GM19035 (cell line): ENCODE results near the gene PLA2G4E.
A peak's percentile ranks its signal among the peaks of the same experiment; 100 is the strongest.

Experiments used
- ATAC-seq: cut with Tn5 transposase; IDR thresholded peaks from one replicate; pipeline ENCODE4 v1.9.1; 2021; ENCODE audit not compliant: unreplicated experiment

PLA2G4E gene

DNA sequence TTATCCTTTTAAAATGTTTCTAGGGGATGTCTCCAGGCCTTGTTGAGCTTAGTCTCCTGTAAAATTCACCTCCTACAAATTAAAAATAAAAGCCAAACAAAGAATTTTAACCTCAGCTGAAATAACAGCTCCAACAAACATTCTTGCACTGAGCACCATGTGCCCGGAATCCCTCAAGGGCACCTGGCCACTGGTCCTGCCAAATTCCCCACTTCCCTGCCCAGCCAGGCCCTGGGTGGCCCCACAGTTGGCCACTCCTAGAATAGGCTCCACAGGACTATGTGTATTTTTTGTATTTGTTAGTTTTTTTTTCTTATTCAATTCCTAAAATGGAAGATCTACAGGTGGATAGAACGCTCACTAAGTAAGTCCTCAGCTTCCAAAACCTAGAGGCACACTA lies 33.1 kb upstream of the PLA2G4E start:
- ATAC-seq, result no peak

DNA sequence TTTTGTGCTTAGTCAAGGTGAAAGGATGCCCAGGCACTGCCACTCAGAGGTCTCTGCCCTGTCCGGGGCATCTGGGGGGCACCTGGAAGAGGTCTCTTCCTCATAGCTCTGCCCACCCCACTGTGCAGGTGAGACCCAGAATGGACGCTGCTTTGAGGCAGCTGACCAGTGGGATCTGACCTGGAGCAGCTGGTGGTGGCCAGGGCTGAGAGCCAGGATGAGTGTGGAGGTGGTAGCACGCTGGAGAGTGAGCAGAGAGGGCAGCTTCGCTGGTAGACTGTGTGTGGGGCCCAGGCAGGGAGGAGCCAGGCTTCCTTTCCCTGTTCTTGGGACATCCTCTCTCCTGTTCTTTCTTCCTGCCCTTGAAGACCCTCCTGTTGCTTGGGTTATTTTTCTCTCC lies 32.2 kb upstream of the PLA2G4E start:
- ATAC-seq, result no peak

GRCh38 chr15:42050484-42051255 lies 29.8 kb upstream of the PLA2G4E start:
- no peak for ATAC-seq

DNA sequence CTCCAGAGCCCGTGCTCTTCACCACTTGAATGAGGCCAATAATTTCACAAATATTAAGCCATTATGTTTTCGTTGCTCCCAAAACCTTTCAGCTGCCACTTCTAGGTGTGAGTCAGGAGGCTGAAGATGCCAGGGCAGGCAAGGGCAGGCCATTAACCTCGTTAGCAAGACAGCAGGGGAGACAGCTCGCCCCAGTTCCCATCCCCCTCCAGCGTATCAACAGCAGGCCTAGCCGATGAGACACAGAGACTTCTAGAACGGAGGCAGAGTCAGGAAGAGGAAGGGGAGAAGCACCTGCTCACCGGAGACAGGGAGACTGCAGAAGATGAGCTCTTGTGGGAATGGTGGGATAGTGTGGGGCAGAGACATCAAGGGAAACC lies 28.0 kb upstream of the PLA2G4E start:
- no peak for ATAC-seq

DNA sequence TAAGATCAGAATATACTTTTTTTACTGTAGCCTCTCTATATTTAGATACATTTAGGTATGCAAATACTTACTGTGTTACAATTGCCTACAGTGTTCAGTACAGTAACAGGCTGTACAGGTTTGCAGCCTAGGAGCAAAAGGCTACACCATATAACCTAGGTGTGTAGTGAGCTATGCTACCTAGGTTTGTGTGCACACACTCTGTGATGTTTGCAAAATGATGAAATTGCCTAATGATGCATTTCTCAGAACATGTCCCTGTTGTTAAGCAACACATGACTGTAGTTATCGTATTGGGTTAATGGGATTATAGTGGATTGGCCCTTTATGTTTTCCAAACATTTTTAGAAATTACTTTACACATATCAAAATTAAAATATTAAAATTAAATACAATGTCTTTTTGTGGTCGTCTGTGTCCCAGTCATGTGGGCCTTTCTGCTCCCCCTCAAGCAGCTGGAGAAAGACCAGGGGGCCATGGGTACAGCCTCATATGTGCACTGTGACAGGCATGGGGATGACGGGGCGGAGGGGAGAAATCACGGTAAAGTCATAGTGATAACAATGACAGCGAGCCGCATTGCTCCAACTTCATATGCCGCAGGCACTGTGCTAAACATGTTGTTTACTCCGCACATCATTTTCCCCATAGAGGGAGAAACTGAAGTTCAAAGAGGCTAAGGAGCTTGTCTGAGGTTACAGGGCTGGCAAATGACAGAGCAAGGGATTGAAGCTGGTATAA lies 27.4 kb upstream of the PLA2G4E start:
- no peak for ATAC-seq

- ATAC-seq, result no peak
These were observed 25.8 kb upstream of the PLA2G4E start for GRCh38 chr15:42046597-42046996.

DNA sequence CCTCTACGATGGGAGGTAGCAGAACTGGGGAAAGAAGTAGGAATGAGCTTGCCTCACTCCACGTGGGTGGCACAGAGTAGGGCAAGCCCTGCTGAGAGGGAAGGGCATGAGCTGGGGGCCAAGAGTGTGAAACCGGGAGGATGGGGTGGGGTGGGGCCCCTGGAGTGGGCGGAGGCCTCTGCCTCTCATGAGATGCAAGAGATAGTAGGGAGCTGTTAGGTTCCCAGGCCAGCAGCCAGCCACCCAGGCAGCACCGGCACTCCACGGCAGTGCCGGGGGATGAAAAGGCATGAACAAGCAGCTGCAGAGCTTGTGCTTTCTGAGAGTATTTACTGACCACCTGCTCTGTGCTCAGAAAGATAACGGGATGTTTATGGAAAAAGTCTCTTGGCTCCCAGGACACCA lies 24.4 kb upstream of the PLA2G4E start:
- ATAC-seq, result no peak

DNA sequence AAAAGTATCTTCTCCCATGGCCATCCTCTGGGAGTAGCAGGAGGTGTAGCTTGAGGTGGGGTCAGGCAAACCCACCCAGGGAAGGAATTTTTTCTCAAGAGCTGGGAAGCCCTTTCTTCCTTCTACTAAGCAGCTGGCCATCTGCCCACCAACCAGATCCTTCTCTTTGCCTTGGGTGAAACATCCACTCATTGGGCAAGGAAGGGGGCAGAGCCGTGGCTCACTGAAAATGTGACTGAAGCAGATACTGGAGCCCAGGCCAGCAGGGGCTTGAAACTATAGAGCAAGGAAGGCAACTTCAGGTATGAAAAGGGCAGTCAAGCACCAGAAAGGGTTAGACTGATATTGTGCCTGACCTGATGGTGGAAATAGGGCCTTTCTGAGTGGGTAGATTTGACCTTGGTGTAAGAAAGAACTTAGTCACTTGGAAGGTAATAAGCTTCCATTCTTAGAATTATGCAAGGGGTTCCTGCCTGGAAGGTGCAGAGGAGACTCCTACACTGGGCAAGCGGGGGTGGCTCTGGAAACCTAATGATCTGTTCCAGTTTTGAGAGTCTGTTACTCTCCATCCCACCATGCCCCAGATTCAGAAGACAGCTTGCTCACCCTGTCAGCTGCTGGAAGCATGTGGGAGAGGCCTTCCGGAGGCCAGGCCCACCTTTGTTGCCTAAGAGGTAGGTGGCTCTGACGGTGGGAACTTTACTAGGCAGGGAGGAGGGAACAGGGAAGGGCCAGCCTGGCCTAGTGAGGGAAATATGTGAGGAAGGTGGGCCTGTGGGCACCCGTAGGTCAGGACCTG lies 22.0 kb upstream of the PLA2G4E start:
- no peak for ATAC-seq

GRCh38 chr15:42038401-42038800 lies 17.6 kb upstream of the PLA2G4E start:
- ATAC-seq, result no peak

DNA sequence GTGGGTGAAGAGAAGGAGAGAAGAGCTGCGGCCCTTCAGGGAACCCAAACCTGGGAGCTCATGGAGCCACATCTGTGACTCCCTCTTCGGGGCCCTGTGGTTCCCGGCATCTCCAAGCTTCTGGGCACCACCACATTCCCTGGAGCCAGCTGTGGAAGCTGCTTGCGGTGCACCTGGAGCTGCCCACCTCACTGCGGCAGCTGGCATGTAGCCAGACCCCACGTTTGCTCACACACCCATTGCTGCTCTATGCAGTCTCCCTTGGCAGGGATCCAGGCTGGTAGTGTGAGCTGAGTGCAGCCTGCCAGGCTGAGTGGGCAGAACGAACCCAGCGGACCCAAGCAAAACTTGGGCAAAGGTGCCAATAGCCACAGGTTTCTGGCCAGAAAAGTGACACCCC lies 16.8 kb upstream of the PLA2G4E start:
- no peak for ATAC-seq

DNA sequence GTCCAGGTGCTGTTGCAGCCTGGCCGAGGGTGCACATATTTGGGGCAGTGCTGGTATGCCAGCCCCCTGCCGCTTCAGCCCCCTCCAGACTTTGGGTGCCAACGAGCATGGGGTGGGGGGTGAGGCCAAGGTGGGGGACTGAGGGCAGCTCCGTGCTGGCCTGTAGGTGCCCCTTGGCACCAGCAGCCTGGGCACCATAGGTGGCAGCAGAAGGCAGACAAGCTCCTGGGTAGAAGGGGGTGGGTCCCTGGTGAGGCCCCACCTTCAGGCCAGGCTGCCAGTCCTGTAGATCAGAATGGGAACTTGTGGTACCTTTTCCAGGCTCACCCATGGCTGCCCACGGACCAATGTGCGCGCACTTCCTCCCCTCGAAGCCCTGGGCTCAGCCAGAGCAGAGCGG lies 16.1 kb upstream of the PLA2G4E start:
- no peak for ATAC-seq

DNA sequence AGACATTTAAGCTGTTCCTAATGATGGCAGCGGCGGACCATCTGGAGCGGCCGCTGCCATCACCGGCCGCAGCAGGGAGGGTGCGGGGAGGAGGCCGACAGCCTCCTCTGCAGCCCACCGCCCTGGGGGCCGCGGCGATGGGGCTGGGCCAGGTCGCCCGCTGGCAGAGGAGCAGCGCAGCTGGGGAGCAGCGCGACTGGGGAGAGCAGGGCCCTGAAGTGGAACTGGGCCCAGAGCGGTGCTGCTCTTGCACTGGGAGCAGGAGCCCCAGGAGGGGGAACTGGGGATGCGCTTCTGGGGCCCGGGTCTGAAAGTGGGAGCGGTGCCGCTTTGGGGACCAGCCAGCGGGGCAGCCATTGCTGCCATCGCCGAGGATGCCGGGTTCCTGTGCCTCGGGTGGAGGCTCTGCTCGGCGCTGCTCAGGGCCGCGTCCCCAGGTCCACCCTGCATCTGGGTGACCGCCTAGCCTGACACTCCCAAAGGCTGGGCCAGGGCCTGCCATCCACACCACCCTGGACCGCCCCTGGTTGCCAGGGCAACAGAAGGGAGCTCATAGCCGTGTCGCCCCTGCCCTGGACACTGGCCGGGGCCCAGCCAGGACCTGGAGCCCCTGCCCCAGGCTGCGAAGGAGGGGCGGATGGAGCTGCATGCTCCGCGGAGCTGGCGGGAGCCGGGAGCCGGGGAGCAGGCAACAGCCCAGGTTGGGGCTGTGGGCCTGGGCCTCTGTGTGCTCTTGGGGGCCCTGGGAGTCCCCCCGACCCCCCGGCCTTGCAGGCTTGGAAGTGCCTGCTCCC lies 15.5 kb upstream of the PLA2G4E start:
- no peak for ATAC-seq

DNA sequence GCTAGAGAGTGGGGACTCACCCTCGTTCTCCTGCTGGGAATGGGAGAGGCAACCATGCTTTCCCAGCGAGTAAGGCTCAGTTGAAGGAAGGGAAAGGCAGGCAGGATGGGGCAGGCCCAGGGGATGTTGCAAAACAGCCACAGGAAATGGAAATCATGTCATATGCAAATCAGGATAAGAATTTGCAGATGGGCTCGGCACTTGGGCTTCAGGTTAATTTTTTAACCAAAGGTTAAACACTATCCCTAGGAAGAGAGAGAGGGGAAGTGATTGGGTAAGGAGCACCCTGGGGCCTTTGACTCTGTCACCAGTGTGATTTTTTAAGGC lies 14.6 kb upstream of the PLA2G4E start:
- peak; percentile 64 for ATAC-seq

DNA sequence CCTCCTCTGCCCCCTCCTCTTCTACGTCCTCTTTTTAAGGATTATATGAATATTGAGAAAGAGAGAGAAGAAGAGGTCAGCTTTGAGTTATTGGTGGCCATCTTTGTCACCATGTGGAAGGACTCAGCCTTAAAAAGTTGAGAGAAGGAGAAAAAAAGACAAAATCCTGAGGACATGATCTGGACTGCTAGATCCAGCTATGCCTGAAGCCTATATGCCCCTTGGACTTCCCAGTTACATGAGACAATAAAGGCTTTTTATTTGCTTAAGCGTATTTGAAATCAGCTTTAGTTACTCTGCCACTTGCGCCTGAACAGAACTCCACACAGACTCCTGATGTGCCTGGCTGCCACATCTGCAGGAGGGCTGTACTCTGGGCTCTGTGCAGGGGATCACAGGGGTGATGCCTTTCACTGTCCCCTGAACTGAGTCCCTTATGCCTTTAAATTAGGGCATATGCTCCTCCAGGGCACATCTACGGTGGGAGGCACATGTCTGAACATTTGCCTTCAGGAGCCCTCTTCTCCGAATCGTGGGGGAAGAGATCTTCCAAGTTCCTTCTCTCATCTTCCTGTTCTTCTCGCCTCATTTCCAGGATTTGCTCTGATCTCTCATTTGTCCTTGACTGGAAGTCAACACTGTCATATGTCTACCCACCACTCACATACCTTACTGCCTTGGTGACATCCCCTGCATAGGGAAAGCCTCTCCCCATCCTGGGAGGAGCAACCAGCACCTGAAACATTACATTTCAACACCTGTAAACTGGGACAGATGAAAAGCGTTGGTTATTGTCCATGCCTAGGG lies 14.0 kb upstream of the PLA2G4E start:
- ATAC-seq, result no peak

DNA sequence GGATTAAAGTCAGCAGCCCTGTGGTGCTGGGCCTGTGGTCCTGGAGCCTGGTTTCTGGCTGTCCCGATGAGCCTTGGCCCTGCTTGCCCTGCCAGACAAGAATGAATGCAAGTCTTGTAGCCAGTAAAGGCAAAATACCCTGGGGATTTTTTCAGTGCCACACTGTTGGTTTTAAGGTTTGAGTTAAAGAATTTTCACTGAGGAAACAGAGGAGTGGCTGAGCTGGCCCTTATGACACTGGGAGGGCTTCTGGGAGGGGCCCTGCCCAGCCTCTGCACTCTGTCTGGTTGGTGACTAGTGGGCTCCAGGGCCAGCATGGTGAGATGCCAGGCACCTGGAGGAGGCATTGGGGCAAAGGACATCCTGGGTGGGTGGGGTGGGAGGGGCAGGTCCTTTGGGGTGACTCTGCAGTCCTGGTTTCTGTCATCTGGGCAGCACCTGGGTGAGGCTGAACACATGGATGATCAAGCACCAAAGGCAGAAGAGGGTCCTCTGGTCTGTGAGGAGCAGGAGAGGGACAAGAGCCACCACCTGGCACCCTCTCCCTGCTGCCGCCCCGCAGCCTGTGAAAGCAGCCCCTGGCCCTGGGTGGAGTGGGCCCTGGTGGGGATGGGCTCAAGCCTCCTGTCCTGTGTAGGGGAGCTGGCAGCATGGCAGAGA lies 12.5 kb upstream of the PLA2G4E start:
- ATAC-seq, result no peak

GRCh38 chr15:42032376-42033213 lies 11.8 kb upstream of the PLA2G4E start:
- no peak for ATAC-seq

DNA sequence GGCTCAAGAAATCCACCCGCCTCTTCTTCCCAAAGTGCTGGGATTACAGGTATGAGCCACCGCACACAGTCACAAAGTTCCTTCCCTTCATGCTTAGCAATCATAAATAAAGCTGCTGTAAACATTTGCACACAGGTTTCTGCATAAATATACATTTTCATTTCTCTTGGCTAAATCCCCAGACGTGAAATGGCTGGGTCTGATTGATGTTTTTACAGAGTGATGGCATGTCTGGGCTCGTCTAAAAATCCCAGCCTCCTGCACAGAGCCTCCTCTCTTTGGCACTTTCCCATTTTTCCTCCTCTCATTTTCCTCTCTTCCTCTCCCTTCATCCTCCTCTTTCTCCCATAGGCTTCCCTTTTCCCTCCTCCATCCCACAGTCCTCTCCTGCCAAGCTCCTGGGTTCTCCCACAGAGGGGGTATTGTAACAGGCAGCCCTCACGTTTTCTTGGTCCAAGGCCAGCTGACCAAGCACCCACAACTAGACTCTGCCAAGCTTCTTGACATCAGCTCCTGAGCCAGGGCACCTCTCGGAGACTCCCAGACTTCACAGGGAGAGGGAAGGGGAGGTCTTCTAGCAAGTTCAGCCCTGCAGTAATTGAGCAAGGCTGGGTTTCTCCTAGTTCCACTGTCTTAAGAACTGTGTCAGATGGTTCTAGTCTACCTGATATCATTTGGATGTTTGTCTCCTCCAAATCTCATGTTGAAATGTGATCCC lies 10.5 kb upstream of the PLA2G4E start:
- ATAC-seq, result no peak

- no peak for ATAC-seq
These were observed 6.7 kb upstream of the PLA2G4E start for GRCh38 chr15:42027521-42027920.
